IMR-90 (cell line): ENCODE data around the gene C19orf33. TPM values are rescaled to one million over a fixed set of nuclear protein-coding genes. Genes with fewer than 3 reads are reported as not detected.

Source experiments
- ATAC-seq: fragments of 200-7000 bp; cut with Tn5 transposase; 2 replicates; pipeline ENCODE4 v1.9.1; 2020; ENCODE audit warnings: low read depth, mild to moderate bottlenecking, moderate library complexity
- BruUV-seq: library from RNA; stranded (reverse); fragments of 400-500 nt; replicated peaks from 2 replicates; lab custom pipeline; 2021; lab: Mats Ljungman, UMichigan
- CTCF ChIA-PET: fragments of 300-600 bp; formaldehyde crosslinking; extraction: SDS; loops from one replicate; lab custom pipeline; 2021; ENCODE audit warnings: antibody characterized with exemption; lab: Yijun Ruan, JAX
- POLR2A ChIA-PET: fragments of 300-600 bp; sonication (Branson Sonifier 250); formaldehyde crosslinking; loops from one replicate; lab custom pipeline; 2022; ENCODE audit warnings: antibody characterized with exemption; ENCODE audit not compliant: unreplicated experiment; lab: Charles Lee
- DNase-seq: peaks from one replicate; pipeline ENCODE4 v3.0.0; 2013
- H2AFZ ChIP-seq: replicated peaks from 2 replicates; pipeline ENCODE3; 2013; ENCODE audit warnings: low read length, mild to moderate bottlenecking; ENCODE audit not compliant: poor library complexity
- H2AK5ac ChIP-seq: 2 replicates; pipeline ENCODE4 v1.6.1; 2013; ENCODE audit warnings: low read depth, low read length, inconsistent platforms
- H2AK9ac ChIP-seq: replicated peaks from 2 replicates; pipeline ENCODE3; 2013; ENCODE audit warnings: mild to moderate bottlenecking, low read depth, low read length, moderate library complexity; ENCODE audit not compliant: poor library complexity
- H2BK120ac ChIP-seq: 2 replicates; pipeline ENCODE4 v1.6.1; 2013; ENCODE audit warnings: low read depth, low read length, inconsistent platforms
- H2BK15ac ChIP-seq: 3 replicates; pipeline ENCODE4 v1.6.1; 2013; ENCODE audit warnings: low read depth, low read length, inconsistent platforms
- H2BK20ac ChIP-seq: 2 replicates; pipeline ENCODE4 v1.6.1; 2013; ENCODE audit warnings: low read depth, mild to moderate bottlenecking, inconsistent platforms, low read length, moderate library complexity
- H2BK5ac ChIP-seq: 2 replicates; pipeline ENCODE4 v1.6.1; 2013; ENCODE audit warnings: mild to moderate bottlenecking, low read depth, low read length, inconsistent platforms; ENCODE audit not compliant: poor library complexity, severe bottlenecking
- H3K14ac ChIP-seq: replicated peaks from 2 replicates; pipeline ENCODE4 v1.6.1; 2013; ENCODE audit warnings: low read depth, low read length, inconsistent platforms
- H3K18ac ChIP-seq: 2 replicates; pipeline ENCODE4 v1.6.1; 2013; ENCODE audit warnings: low read depth, low read length, control low read depth
- H3K23ac ChIP-seq: 2 replicates; pipeline ENCODE4 v1.6.1; 2013; ENCODE audit warnings: low read depth, low read length, inconsistent platforms
- H3K27ac ChIP-seq: 2 replicates; pipeline ENCODE4 v1.5.1; 2013; ENCODE audit warnings: mild to moderate bottlenecking, control low read depth, low read length; ENCODE audit not compliant: insufficient read depth
- H3K27me3 ChIP-seq: 2 replicates; pipeline ENCODE4 v1.6.1; 2013; ENCODE audit warnings: low read length; ENCODE audit not compliant: control insufficient read depth, insufficient read depth
- H3K36me3 ChIP-seq: 2 replicates; pipeline ENCODE4 v1.6.1; 2013; ENCODE audit warnings: low read length, mixed read lengths; ENCODE audit not compliant: control insufficient read depth, insufficient read depth
- H3K4ac ChIP-seq: 2 replicates; pipeline ENCODE4 v1.6.1; 2013; ENCODE audit warnings: low read depth, low read length, inconsistent platforms
- H3K4me1 ChIP-seq: 2 replicates; pipeline ENCODE4 v1.6.1; 2013; ENCODE audit warnings: low read length, mixed read lengths; ENCODE audit not compliant: control insufficient read depth, insufficient read depth
- H3K4me2 ChIP-seq: 2 replicates; pipeline ENCODE4 v1.6.1; 2013; ENCODE audit warnings: low read depth, mild to moderate bottlenecking, control low read depth, low read length, moderate library complexity
- H3K4me3 ChIP-seq: 2 replicates; pipeline ENCODE4 v1.5.1; 2013; ENCODE audit warnings: low read depth, mild to moderate bottlenecking, control low read depth, low read length, moderate library complexity; ENCODE audit not compliant: insufficient read depth
- H3K56ac ChIP-seq: 2 replicates; pipeline ENCODE4 v1.6.1; 2013; ENCODE audit warnings: low read length, inconsistent platforms; ENCODE audit not compliant: insufficient read depth; ENCODE audit errors: extremely low read depth
- H3K79me1 ChIP-seq, 2 experiments: 2 replicates each; pipeline ENCODE4 v1.6.1; 2013; ENCODE audit warnings: low read length in 2 of 2, inconsistent platforms in 1 of 2, low read depth in 1 of 2
- H3K9ac ChIP-seq: 2 replicates; pipeline ENCODE4 v1.6.1; 2013; ENCODE audit warnings: low read depth, low read length, control low read depth
- H3K9me1 ChIP-seq: 2 replicates; pipeline ENCODE4 v1.6.1; 2013; ENCODE audit warnings: low read length, inconsistent platforms; ENCODE audit not compliant: insufficient read depth
- H3K9me3 ChIP-seq: 2 replicates; pipeline ENCODE4 v1.6.1; 2013; ENCODE audit warnings: low read length; ENCODE audit not compliant: control insufficient read depth, insufficient read depth
- H4K20me1 ChIP-seq: 2 replicates; pipeline ENCODE4 v1.6.1; 2013; ENCODE audit warnings: low read length, inconsistent platforms; ENCODE audit not compliant: insufficient read depth
- H4K5ac ChIP-seq: 2 replicates; pipeline ENCODE4 v1.6.1; 2013; ENCODE audit warnings: mild to moderate bottlenecking, low read depth, low read length, control low read depth
- H4K8ac ChIP-seq, 2 experiments: 2 replicates each; pipeline ENCODE4 v1.6.1; 2013; ENCODE audit warnings: low read depth in 2 of 2, low read length in 2 of 2, control low read depth in 1 of 2, inconsistent platforms in 1 of 2
- H4K91ac ChIP-seq: 2 replicates; pipeline ENCODE4 v1.6.1; 2013; ENCODE audit warnings: low read depth, low read length, inconsistent platforms; ENCODE audit not compliant: insufficient read depth
- BHLHE40 ChIP-seq: fragments of 150-350 bp; IDR thresholded peaks from 2 replicates; pipeline ENCODE4 v1.6.1; 2016; ENCODE audit warnings: mild to moderate bottlenecking, low read depth, low read length
- CEBPB ChIP-seq: IDR thresholded peaks from 2 replicates; pipeline ENCODE4 v1.6.1; 2012; ENCODE audit warnings: low read depth, low read length, improper control_type of control experiment
- CHD1 ChIP-seq: IDR thresholded peaks from 2 replicates; pipeline ENCODE4 v1.6.1; 2012; ENCODE audit warnings: low read depth, low read length, improper control_type of control experiment
- CTCF ChIP-seq: conservative IDR thresholded peaks from 2 replicates; pipeline ENCODE4 v1.5.1; 2012; ENCODE audit warnings: mild to moderate bottlenecking, low read depth, low read length, improper control_type of control experiment
- ELK1 ChIP-seq: fragments of 150-350 bp; IDR thresholded peaks from 2 replicates; pipeline ENCODE4 v1.6.1; 2016; ENCODE audit warnings: low read depth, mild to moderate bottlenecking, low read length, moderate library complexity, borderline replicate concordance
- FOS ChIP-seq: fragments of 150-350 bp; IDR thresholded peaks from 2 replicates; pipeline ENCODE4 v1.6.1; 2016; ENCODE audit warnings: low read depth, low read length
- MAFK ChIP-seq: IDR thresholded peaks from 2 replicates; pipeline ENCODE4 v1.6.1; 2012; ENCODE audit warnings: low read depth, low read length, improper control_type of control experiment
- MAZ ChIP-seq: IDR thresholded peaks from 2 replicates; pipeline ENCODE4 v1.6.1; 2012; ENCODE audit warnings: low read depth, mild to moderate bottlenecking, low read length, improper control_type of control experiment, moderate library complexity, borderline replicate concordance
- MXI1 ChIP-seq: IDR thresholded peaks from 2 replicates; pipeline ENCODE4 v1.6.1; 2012; ENCODE audit warnings: low read depth, mild to moderate bottlenecking, low read length, moderate library complexity, borderline replicate concordance
- NFE2L2 ChIP-seq: fragments of 150-350 bp; IDR thresholded peaks from 2 replicates; pipeline ENCODE4 v1.6.1; 2016; ENCODE audit warnings: low read depth, mild to moderate bottlenecking, low read length
- POLR2A ChIP-seq: IDR thresholded peaks from 2 replicates; pipeline ENCODE4 v1.6.1; 2012; ENCODE audit warnings: mild to moderate bottlenecking, low read depth, low read length
- RAD21 ChIP-seq: IDR thresholded peaks from 2 replicates; pipeline ENCODE4 v1.6.1; 2012; ENCODE audit warnings: low read length, improper control_type of control experiment
- RCOR1 ChIP-seq: IDR thresholded peaks from 2 replicates; pipeline ENCODE4 v1.6.1; 2012; ENCODE audit warnings: mild to moderate bottlenecking, low read length, improper control_type of control experiment; ENCODE audit not compliant: insufficient replicate concordance
- RFX5 ChIP-seq: IDR thresholded peaks from 2 replicates; pipeline ENCODE4 v1.8.0; 2012; ENCODE audit warnings: low read depth, mild to moderate bottlenecking, low read length, moderate library complexity
- SMC3 ChIP-seq: fragments of 150-350 bp; IDR thresholded peaks from 2 replicates; pipeline ENCODE4 v1.6.1; 2016; ENCODE audit warnings: low read depth, mild to moderate bottlenecking, antibody characterized with exemption, low read length, moderate library complexity
- USF2 ChIP-seq: fragments of 150-350 bp; IDR thresholded peaks from 2 replicates; pipeline ENCODE4 v1.6.1; 2017; ENCODE audit warnings: mild to moderate bottlenecking, antibody characterized with exemption, low read length, low read depth
- WGBS, 2 experiments: methylation state at CpG; one replicate each; pipeline versions ENCODE4 v1.1.5 to v1.1.7; 2013; ENCODE audit warnings: missing lambda C conversion rate in 2 of 2; ENCODE audit not compliant: insufficient read length in 1 of 2; ENCODE audit errors: extremely low coverage in 2 of 2; 5-methylcytosine and 5-hydroxymethylcytosine counted together
- dilution Hi-C: fragments of 300-500 bp; cut with HindIII; formaldehyde crosslinking; loops from one replicate; pipeline ENCODE4 v1.14.3; 2018; ENCODE audit warnings: low sequenced_read_pairs; ENCODE audit not compliant: unreplicated experiment
- in situ Hi-C: fragments of 300-500 bp; cut with MboI; formaldehyde crosslinking; loops from 3 replicates; pipeline ENCODE4 v1.14.3; 2019; ENCODE audit warnings: low sequenced_read_pairs, inconsistent platforms, mixed read lengths
- intact Hi-C: fragments of 100-400 bp; cut with micrococcal nuclease; formaldehyde crosslinking; loops from 2 replicates; pipeline ENCODE4 v1.10.0; 2022
- polyA plus RNA-seq, 3 experiments: library from polyadenylated mRNA; depleted of rRNA; stranded (reverse); fragments of >200 nt; gene quantifications; 2 replicates each; pipeline ENCODE4 v1.2.3, GENCODE V29; 2012; ENCODE audit warnings: low replicate concordance in 1 of 3
- total RNA-seq: library from RNA; depleted of rRNA; stranded (reverse); fragments of >200 nt; gene quantifications from 2 replicates; pipeline ENCODE4 v1.2.3, GENCODE V29; 2012

C19orf33 gene
- total and polyA plus RNA-seq, 2 of the 4 experiments (the other 2 are of a cell fraction) = 0.80 TPM; not detected in 1

- ChIA-PET POLR2A (interaction anchor here (0.7 kb wide), 1 partner anchor 76 kb away, joined by 3 read pairs; no protein-coding TSS in a partner anchor), CTCF (no interaction called here)
- Histone ChIP-seq H3K27ac (no peak overlapping the region), H2BK15ac (no peak overlapping the region), H2BK120ac (no peak overlapping the region), H2BK5ac (no peak overlapping the region), H3K4me1 (peaks cover under 1% of the 10 kb centered on the region; the same call in 1 of the 2 replicates), H3K9me1 (no peaks in the 10 kb centered on the region), H2AK5ac (no peak overlapping the region), H3K9me3 (no peaks in the 10 kb centered on the region), H3K14ac (no peak overlapping the region), H3K27me3 (no peaks in the 10 kb centered on the region), H4K91ac (no peak overlapping the region), H2AFZ (no peak overlapping the region), H3K4me3 (no peak overlapping the region), H3K9ac (no peak overlapping the region), H4K8ac (no peak overlapping the region), H3K23ac (no peak overlapping the region), H2BK20ac (no peak overlapping the region), H2AK9ac (no peak overlapping the region), H3K18ac (no peak overlapping the region), H3K4me2 (no peak overlapping the region), H3K79me1 (no peaks in the 10 kb centered on the region), H4K20me1 (no peaks in the 10 kb centered on the region), H3K36me3 (peaks cover 19% of the 10 kb centered on the region), H3K56ac (no peak overlapping the region), H3K4ac (no peak overlapping the region), H4K5ac (no peak overlapping the region)
- dilution Hi-C loops = no loop called here
- no peak for TF ChIP-seq BHLHE40
- TF ChIP-seq CHD1 = no peak
- TF ChIP-seq RAD21 = no peak
- no peak for TF ChIP-seq FOS
- no peak for TF ChIP-seq ELK1
- no peak for TF ChIP-seq SMC3
- no peak for TF ChIP-seq CEBPB
- TF ChIP-seq POLR2A = no peak
- no peak for TF ChIP-seq MAFK
- TF ChIP-seq USF2 = no peak
- TF ChIP-seq RFX5 = no peak
- no peak for TF ChIP-seq RCOR1
- no peak for TF ChIP-seq MAZ
- TF ChIP-seq NFE2L2 = no peak
- no peak for TF ChIP-seq MXI1
- TF ChIP-seq CTCF = no peak
- DNase-seq (no peak), ATAC-seq (no peak)
- intact Hi-C loops = no loop called here
- in situ Hi-C loops = no loop called here
- 89% methylated on average over 11 of the region's 22 CpGs; no CpG with 5 or more reads in 1 of the 2 experiments for WGBS, 2 experiments
- BruUV-seq = no TSS peak
These were observed 22.5 kb downstream of the C19orf33 start for GRCh38 chr19:38326591-38326990.
